A549 (cell line): ENCODE measurements around the gene ANKRD33. TPM values are rescaled to one million over a fixed set of nuclear protein-coding genes. Genes with fewer than 3 reads are reported as not detected.

Experiments used
- ATAC-seq, 2 experiments: fragments of 200-7000 bp in 1 of 2; fragments of >200 bp in 1 of 2; cut with Nextera tagmentation in 1 of 2; cut with Tn5 transposase in 1 of 2; 3 replicates each; pipeline versions ENCODE4 v1.8.0 to v1.9.1; 2018 to 2020; ENCODE audit warnings: mild to moderate bottlenecking in 1 of 2, moderate library complexity in 1 of 2
- CTCF ChIA-PET: fragments of 300-600 bp; sonication (Branson Sonifier 250); formaldehyde crosslinking; extraction: SDS; loops from one replicate; lab custom pipeline; 2021; ENCODE audit warnings: antibody characterized with exemption, inconsistent platforms; lab: Yijun Ruan, JAX
- POLR2A ChIA-PET: fragments of 350-600 bp; formaldehyde crosslinking; extraction: SDS; loops from one replicate; lab custom pipeline; 2021; ENCODE audit warnings: antibody characterized with exemption, inconsistent platforms; lab: Yijun Ruan, JAX
- DNase-seq, 2 experiments: peaks; one replicate each; pipeline versions ENCODE4 v3.0.0 to v3.0.0-alpha.2; 2011 to 2016; ENCODE audit warnings: low read depth in 1 of 2, low spot score in 1 of 2
- FAIRE-seq: peaks from 2 replicates; lab custom pipeline; 2011; peaks lifted over from hg19 to GRCh38; lab: Jason Lieb, UNC
- H3K27ac ChIP-seq, 2 experiments: fragments of >200 bp; sonication (Bioruptor Twin); formaldehyde crosslinking; 3 replicates each; pipeline ENCODE4 v1.5.1; 2016 to 2017
- H3K4me1 ChIP-seq: fragments of >200 bp; sonication (Bioruptor Twin); formaldehyde crosslinking; 3 replicates; pipeline ENCODE4 v1.6.1; 2016
- H3K4me2 ChIP-seq: fragments of >200 bp; sonication (Bioruptor Twin); formaldehyde crosslinking; 3 replicates; pipeline ENCODE4 v1.6.1; 2016
- H3K4me3 ChIP-seq: fragments of >200 bp; sonication (Bioruptor Twin); formaldehyde crosslinking; 3 replicates; pipeline ENCODE4 v1.5.1; 2016
- H3K9me3 ChIP-seq: fragments of >200 bp; sonication (Bioruptor Twin); formaldehyde crosslinking; 3 replicates; pipeline ENCODE4 v1.6.1; 2016
- BCL3 ChIP-seq: fragments of >200 bp; sonication (Bioruptor Twin); formaldehyde crosslinking; IDR thresholded peaks from 3 replicates; pipeline ENCODE4 v1.6.1; 2016
- CBX8 ChIP-seq: fragments of 200-600 bp; sonication (generic); IDR thresholded peaks from 2 replicates; pipeline ENCODE4 v1.6.1; 2016
- CHD4 ChIP-seq: fragments of 200-600 bp; sonication (generic); IDR thresholded peaks from 2 replicates; pipeline ENCODE4 v1.6.1; 2016; ENCODE audit warnings: antibody characterized with exemption, mild to moderate bottlenecking, borderline replicate concordance
- CTCF ChIP-seq: fragments of >200 bp; sonication (Bioruptor Twin); formaldehyde crosslinking; IDR thresholded peaks from 3 replicates; pipeline ENCODE4 v1.5.1; 2016
- ESRRA ChIP-seq: fragments of 150-350 bp; IDR thresholded peaks from 2 replicates; pipeline ENCODE4 v1.6.1; 2014; ENCODE audit warnings: mild to moderate bottlenecking, low read length, borderline replicate concordance
- FOSB ChIP-seq: fragments of 250-450 bp; sonication (Bioruptor Pico); IDR thresholded peaks from 2 replicates; pipeline ENCODE4 v1.5.0; 2020; ENCODE audit warnings: mild to moderate bottlenecking, moderate library complexity
- FOSL2 ChIP-seq, 2 experiments: fragments of 450-650 bp in 1 of 2; fragments of >200 bp in 1 of 2; sonication (Bioruptor Twin) in 1 of 2; formaldehyde crosslinking; IDR thresholded peaks; 2 replicates each; pipeline versions ENCODE4 v1.5.0 to v1.6.1; 2016 to 2020; ENCODE audit warnings: mild to moderate bottlenecking in 1 of 2, moderate library complexity in 1 of 2
- HMGXB4 ChIP-seq: fragments of 250-450 bp; sonication (Bioruptor Pico); IDR thresholded peaks from 2 replicates; pipeline ENCODE4 v1.5.0; 2021; ENCODE audit warnings: mild to moderate bottlenecking, moderate library complexity, borderline replicate concordance
- HOXA7 ChIP-seq: fragments of 250-450 bp; sonication (Bioruptor Pico); IDR thresholded peaks from 2 replicates; pipeline ENCODE4 v1.5.0; 2020; ENCODE audit warnings: mild to moderate bottlenecking, moderate library complexity
- JUNB ChIP-seq: fragments of >200 bp; sonication (Bioruptor Twin); formaldehyde crosslinking; IDR thresholded peaks from 2 replicates; pipeline ENCODE4 v1.6.1; 2016
- KDM1A ChIP-seq: fragments of 200-600 bp; sonication (generic); IDR thresholded peaks from 2 replicates; pipeline ENCODE4 v1.6.1; 2016; ENCODE audit warnings: low read depth, mild to moderate bottlenecking
- MYC ChIP-seq: IDR thresholded peaks from 2 replicates; pipeline ENCODE4 v1.6.1; 2012; ENCODE audit warnings: mild to moderate bottlenecking, inconsistent platforms, low read length, improper control_type of control experiment, borderline replicate concordance
- NR3C1 ChIP-seq: fragments of >200 bp; sonication (Bioruptor Twin); formaldehyde crosslinking; IDR thresholded peaks from 3 replicates; pipeline ENCODE4 v1.6.1; 2017
- PHF8 ChIP-seq: fragments of 200-600 bp; sonication (generic); IDR thresholded peaks from 2 replicates; pipeline ENCODE4 v1.6.1; 2016; ENCODE audit warnings: low read depth, mild to moderate bottlenecking, antibody characterized with exemption, moderate library complexity, borderline replicate concordance
- REST ChIP-seq: fragments of 200-600 bp; sonication (generic); IDR thresholded peaks from 2 replicates; pipeline ENCODE4 v1.6.1; 2016; ENCODE audit warnings: antibody characterized with exemption, mild to moderate bottlenecking, moderate library complexity
- TFCP2L1 ChIP-seq: fragments of 250-450 bp; sonication (Bioruptor Pico); IDR thresholded peaks from 2 replicates; pipeline ENCODE4 v1.5.0; 2021; ENCODE audit warnings: mild to moderate bottlenecking
- ZSCAN20 ChIP-seq: fragments of 250-450 bp; sonication (Bioruptor Pico); IDR thresholded peaks from 2 replicates; pipeline ENCODE4 v1.8.0; 2022; ENCODE audit warnings: mild to moderate bottlenecking, moderate library complexity
- WGBS: methylation state at CpG from one replicate; pipeline ENCODE4 v1.1.6; 2017; ENCODE audit errors: missing lambda C conversion rate; 5-methylcytosine and 5-hydroxymethylcytosine counted together
- polyA plus RNA-seq, 4 experiments: library from polyadenylated mRNA; depleted of rRNA in 3 of 4; stranded (reverse); fragments of >200 nt; fragmentation: RNase III in 1 of 4; extraction: RNeasy Plus Mini Kit Qiagen cat#74134 plus additional on column Dnase treatment in 1 of 4; gene quantifications; 2 replicates in 3 of 4; 3 replicates in 1 of 4; pipeline ENCODE4 v1.2.3, GENCODE V29; 2011 to 2017

ANKRD33 gene
- polyA plus RNA-seq, 2 of the 4 experiments (the other 2 are of a cell fraction), result not detected

- DNase-seq (no peak), ATAC-seq (no peak), FAIRE-seq (no peak)
- H3K4me2 ChIP-seq, result peak overlapping the region; percentile 99
- peaks cover 5% of the 10 kb centered on the region; the same call in 1 of the 3 replicates for H3K4me1 ChIP-seq
- TF ChIP-seq CHD4, result no peak
- TF ChIP-seq TFCP2L1 (CRISPR knock-in tag), result no peak
- TF ChIP-seq FOSB (CRISPR knock-in tag), result no peak
- no peak for TF ChIP-seq NR3C1
- TF ChIP-seq ESRRA, result no peak
- no peak for TF ChIP-seq KDM1A
- TF ChIP-seq CBX8, result no peak
- TF ChIP-seq ZSCAN20 (CRISPR knock-in tag), result no peak
- no peak for TF ChIP-seq CTCF
- TF ChIP-seq JUNB, result no peak
- TF ChIP-seq FOSL2 (IDR thresholded peaks at IDR 0.05), result no peak
- TF ChIP-seq FOSL2 (CRISPR knock-in tag; IDR thresholded peaks at IDR 0.05), result no peak
- no peak for TF ChIP-seq REST
- no peak for TF ChIP-seq MYC
- no peak for TF ChIP-seq PHF8
- TF ChIP-seq HMGXB4 (CRISPR knock-in tag), result no peak
- no peak for TF ChIP-seq HOXA7 (CRISPR knock-in tag)
- no peak for TF ChIP-seq BCL3
- 88% methylated on average over 31 of the region's 57 CpGs for WGBS
- H3K9me3 ChIP-seq, result no peaks in the 10 kb centered on the region
- H3K27ac ChIP-seq, result peak overlapping the region in 1 of 2 experiments; percentile 74; a peak in 3 of 6 replicates
- POLR2A ChIA-PET, result interaction anchor here (1.5 kb wide), 1 partner anchor 28 kb away, joined by 3 read pairs; no protein-coding TSS in a partner anchor
- CTCF ChIA-PET, result interaction anchor here (0.8 to 2.4 kb wide), 3 partner anchors 13 to 44 kb away, joined by 3 to 12 read pairs (median 8); no protein-coding TSS in a partner anchor
- H3K4me3 ChIP-seq, result peak overlapping the region; percentile 76; the same call in 2 of the 3 replicates
Observed at GRCh38 chr12:51848841-51849735, 38.8 kb upstream of the ANKRD33 start.
